ENCODE measurements around the gene DNAJC5G.

DNA sequence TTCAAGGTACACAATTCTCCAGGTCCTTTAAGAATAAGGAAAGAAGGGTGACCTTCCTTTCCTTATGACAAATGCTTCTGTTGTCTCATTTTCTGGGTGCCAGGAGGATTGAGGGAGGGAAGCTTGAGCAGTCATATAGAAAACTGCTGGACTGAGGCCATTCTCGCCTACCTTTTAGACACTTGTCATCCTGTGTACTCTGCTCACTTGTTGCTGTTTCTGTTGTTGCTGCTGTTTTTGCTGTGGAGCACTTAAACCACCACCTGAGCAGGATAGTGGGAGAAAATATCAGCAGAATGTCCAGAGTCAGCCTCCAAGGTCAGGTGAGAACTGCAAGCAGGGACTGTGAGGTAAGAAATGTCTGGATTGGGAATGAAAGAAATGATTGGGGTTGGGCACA is 2.8 kb downstream of the DNAJC5G start:
- TF ChIP-seq POLR2A (IDR thresholded peaks at IDR 0.05; ENCODE audit: low read depth, low read length) (no peak), POLR2AphosphoS5 (IDR thresholded peaks at IDR 0.05; ENCODE audit: low read depth, low read length) (no peak)

Measured in GM12892 (cell line).